Measurements from ENCODE around the gene TRAIP.

DNA sequence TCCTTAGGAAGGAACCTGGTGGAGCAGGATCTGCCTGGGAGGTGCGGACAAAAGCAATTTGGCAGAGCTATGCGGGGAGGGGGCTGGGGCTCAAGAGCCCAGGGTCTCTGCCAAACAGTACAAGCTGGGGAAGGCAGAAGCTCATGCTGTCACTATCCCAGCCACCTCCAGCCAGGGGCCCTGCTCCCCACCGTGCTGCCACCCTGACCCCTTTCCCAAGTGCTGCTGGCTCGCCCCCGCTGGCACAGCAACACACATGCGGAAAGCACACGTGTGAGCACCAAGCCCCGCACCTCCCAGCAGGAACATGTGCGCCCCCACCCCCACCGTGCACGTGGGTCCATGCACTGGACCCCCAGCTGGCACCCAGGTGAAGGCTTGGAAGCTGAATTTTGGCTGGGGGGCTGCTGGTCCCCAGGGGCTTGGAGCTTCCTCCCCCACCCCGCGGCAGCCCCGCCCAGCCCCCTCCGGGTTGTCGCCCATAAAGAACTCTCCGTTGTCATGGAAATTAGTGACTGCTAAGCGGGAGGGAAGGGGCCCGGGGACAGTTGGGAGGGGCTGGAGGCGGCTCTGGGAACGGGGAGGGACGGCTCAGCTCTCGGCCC, 12.6 kb upstream of the TRAIP start:
- TF ChIP-seq, protein P1, sequence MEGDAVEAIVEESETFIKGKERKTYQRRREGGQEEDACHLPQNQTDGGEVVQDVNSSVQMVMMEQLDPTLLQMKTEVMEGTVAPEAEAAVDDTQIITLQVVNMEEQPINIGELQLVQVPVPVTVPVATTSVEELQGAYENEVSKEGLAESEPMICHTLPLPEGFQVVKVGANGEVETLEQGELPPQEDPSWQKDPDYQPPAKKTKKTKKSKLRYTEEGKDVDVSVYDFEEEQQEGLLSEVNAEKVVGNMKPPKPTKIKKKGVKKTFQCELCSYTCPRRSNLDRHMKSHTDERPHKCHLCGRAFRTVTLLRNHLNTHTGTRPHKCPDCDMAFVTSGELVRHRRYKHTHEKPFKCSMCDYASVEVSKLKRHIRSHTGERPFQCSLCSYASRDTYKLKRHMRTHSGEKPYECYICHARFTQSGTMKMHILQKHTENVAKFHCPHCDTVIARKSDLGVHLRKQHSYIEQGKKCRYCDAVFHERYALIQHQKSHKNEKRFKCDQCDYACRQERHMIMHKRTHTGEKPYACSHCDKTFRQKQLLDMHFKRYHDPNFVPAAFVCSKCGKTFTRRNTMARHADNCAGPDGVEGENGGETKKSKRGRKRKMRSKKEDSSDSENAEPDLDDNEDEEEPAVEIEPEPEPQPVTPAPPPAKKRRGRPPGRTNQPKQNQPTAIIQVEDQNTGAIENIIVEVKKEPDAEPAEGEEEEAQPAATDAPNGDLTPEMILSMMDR (IDR thresholded peaks at IDR 0.05), result no peak
- TF ChIP-seq POLR2AphosphoS5 (IDR thresholded peaks at IDR 0.05; ENCODE audit: low read depth, low read length) (no peak), SIN3A (IDR thresholded peaks at IDR 0.05; ENCODE audit: borderline replicate concordance, insufficient read depth, low read depth, low read length) (no peak), TCF7L2 (IDR thresholded peaks at IDR 0.05; ENCODE audit: low read depth, low read length) (no peak)
- TF ChIP-seq, protein P2, sequence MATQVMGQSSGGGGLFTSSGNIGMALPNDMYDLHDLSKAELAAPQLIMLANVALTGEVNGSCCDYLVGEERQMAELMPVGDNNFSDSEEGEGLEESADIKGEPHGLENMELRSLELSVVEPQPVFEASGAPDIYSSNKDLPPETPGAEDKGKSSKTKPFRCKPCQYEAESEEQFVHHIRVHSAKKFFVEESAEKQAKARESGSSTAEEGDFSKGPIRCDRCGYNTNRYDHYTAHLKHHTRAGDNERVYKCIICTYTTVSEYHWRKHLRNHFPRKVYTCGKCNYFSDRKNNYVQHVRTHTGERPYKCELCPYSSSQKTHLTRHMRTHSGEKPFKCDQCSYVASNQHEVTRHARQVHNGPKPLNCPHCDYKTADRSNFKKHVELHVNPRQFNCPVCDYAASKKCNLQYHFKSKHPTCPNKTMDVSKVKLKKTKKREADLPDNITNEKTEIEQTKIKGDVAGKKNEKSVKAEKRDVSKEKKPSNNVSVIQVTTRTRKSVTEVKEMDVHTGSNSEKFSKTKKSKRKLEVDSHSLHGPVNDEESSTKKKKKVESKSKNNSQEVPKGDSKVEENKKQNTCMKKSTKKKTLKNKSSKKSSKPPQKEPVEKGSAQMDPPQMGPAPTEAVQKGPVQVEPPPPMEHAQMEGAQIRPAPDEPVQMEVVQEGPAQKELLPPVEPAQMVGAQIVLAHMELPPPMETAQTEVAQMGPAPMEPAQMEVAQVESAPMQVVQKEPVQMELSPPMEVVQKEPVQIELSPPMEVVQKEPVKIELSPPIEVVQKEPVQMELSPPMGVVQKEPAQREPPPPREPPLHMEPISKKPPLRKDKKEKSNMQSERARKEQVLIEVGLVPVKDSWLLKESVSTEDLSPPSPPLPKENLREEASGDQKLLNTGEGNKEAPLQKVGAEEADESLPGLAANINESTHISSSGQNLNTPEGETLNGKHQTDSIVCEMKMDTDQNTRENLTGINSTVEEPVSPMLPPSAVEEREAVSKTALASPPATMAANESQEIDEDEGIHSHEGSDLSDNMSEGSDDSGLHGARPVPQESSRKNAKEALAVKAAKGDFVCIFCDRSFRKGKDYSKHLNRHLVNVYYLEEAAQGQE (IDR thresholded peaks at IDR 0.05; ENCODE audit: insufficient read depth in 1 of 2, low read depth in 2 of 2, low read length in 1 of 2), result 0 out of 4 replicates have a peak, but pooled peaks of 1 of the 2 experiments have one; percentile 32

Data from Panc1 (cell line).